Stimulated activated CD4-positive, alpha-beta T cell treated with anti-CD3 and anti-CD28 coated beads, Interleukin-15, amount 100 ng/mL, for 1 hour (primary cell): Measurements from ENCODE around the gene B3GNT5.

Experiments
- DNase-seq, 2 donors: peaks; one replicate each; pipeline ENCODE4 v3.0.0-alpha.2; 2020; ENCODE audit warnings: low read depth in 1 of 2, low spot score in 1 of 2

The B3GNT5 gene

GRCh38 chr3:183290216-183290615, 37.2 kb downstream of the B3GNT5 start:
- DNase-seq: no peak

- DNase-seq: no peak
Measured at GRCh38 chr3:183291497-183292031, 38.5 kb downstream of the B3GNT5 start.

GRCh38 chr3:183293966-183294365, 40.9 kb downstream of the B3GNT5 start:
- DNase-seq: no peak

- no peak for DNase-seq
Measured at GRCh38 chr3:183295211-183295610, 42.2 kb downstream of the B3GNT5 start.

GRCh38 chr3:183296944-183297343, 43.9 kb downstream of the B3GNT5 start:
- no peak for DNase-seq

- DNase-seq: no peak
Measured at GRCh38 chr3:183298701-183299153, 45.7 kb downstream of the B3GNT5 start.

GRCh38 chr3:183299976-183300375, 46.9 kb downstream of the B3GNT5 start:
- DNase-seq: no peak

- DNase-seq: no peak
Measured at GRCh38 chr3:183300996-183301562, 48.0 kb downstream of the B3GNT5 start.

GRCh38 chr3:183301937-183302580, 49.0 kb downstream of the B3GNT5 start:
- DNase-seq: no peak

- no peak for DNase-seq
Measured at GRCh38 chr3:183303690-183304089, 50.6 kb downstream of the B3GNT5 start.

- DNase-seq: no peak
Measured at GRCh38 chr3:183306798-183307671, 54.0 kb downstream of the B3GNT5 start.

GRCh38 chr3:183307749-183308148, 54.7 kb downstream of the B3GNT5 start:
- no peak for DNase-seq

- DNase-seq: no peak
Measured at GRCh38 chr3:183308751-183309150, 55.7 kb downstream of the B3GNT5 start.

- DNase-seq: no peak
Measured at GRCh38 chr3:183309276-183309675, 56.2 kb downstream of the B3GNT5 start.

GRCh38 chr3:183310936-183311335, 57.9 kb downstream of the B3GNT5 start:
- no peak for DNase-seq

GRCh38 chr3:183312433-183312832, 59.4 kb downstream of the B3GNT5 start:
- DNase-seq: no peak

GRCh38 chr3:183313351-183313750, 60.3 kb downstream of the B3GNT5 start:
- no peak for DNase-seq

GRCh38 chr3:183313764-183314163, 60.7 kb downstream of the B3GNT5 start:
- no peak for DNase-seq

GRCh38 chr3:183315739-183316138, 62.7 kb downstream of the B3GNT5 start:
- no peak for DNase-seq

GRCh38 chr3:183317271-183317670, 64.2 kb downstream of the B3GNT5 start:
- DNase-seq: no peak

GRCh38 chr3:183317886-183318865, 65.1 kb downstream of the B3GNT5 start:
- DNase-seq: no peak
